K562 (cell line): ENCODE results near the gene RGS19. TPM values are rescaled to one million over a fixed set of nuclear protein-coding genes. Genes with fewer than 3 reads are reported as not detected.

ENCODE experiments used
- ARID4B ChIP-seq: sonication (generic); formaldehyde crosslinking; IDR thresholded peaks from 2 replicates; pipeline ENCODE4 v1.8.0; 2022; ENCODE audit warnings: mild to moderate bottlenecking, missing genetic modification reagents
- CHAMP1 ChIP-seq: fragments of 450-650 bp; IDR thresholded peaks from 2 replicates; pipeline ENCODE4 v1.6.1; 2016; ENCODE audit warnings: mild to moderate bottlenecking
- CSDE1 ChIP-seq, 2 experiments: fragments of 450-650 bp; IDR thresholded peaks; 2 replicates each; pipeline ENCODE4 v1.6.1; 2016; ENCODE audit warnings: mild to moderate bottlenecking in 1 of 2
- HDGF ChIP-seq: fragments of 450-650 bp; IDR thresholded peaks from 2 replicates; pipeline ENCODE4 v1.6.1; 2016
- JUN ChIP-seq, 2 experiments: sonication (generic) in 1 of 2; formaldehyde crosslinking in 1 of 2; IDR thresholded peaks; 2 replicates each; pipeline versions ENCODE4 v1.6.1 to v1.8.0; 2012 to 2022; ENCODE audit warnings: borderline replicate concordance in 2 of 2, mild to moderate bottlenecking in 2 of 2, improper control_type of control experiment in 1 of 2, low read depth in 1 of 2, low read length in 1 of 2, missing genetic modification reagents in 1 of 2
- JUND ChIP-seq, 2 experiments: IDR thresholded peaks; 2 replicates in 1 of 2; 3 replicates in 1 of 2; pipeline ENCODE4 v1.6.1; 2011; ENCODE audit warnings: borderline replicate concordance in 2 of 2, low read depth in 2 of 2, low read length in 2 of 2, improper control_type of control experiment in 1 of 2, missing biosample characterization in 1 of 2, missing genetic modification characterization in 1 of 2, missing genetic modification reagents in 1 of 2
- MBD2 ChIP-seq: sonication (generic); IDR thresholded peaks from 2 replicates; pipeline ENCODE4 v1.6.1; 2016; ENCODE audit warnings: low read depth, borderline replicate concordance
- NCOA2 ChIP-seq, 2 experiments: fragments of 450-650 bp; IDR thresholded peaks; 2 replicates each; pipeline ENCODE4 v1.6.1; 2018; ENCODE audit warnings: mild to moderate bottlenecking in 2 of 2, moderate library complexity in 1 of 2; ENCODE audit not compliant: partially characterized antibody in 2 of 2
- POLR2G ChIP-seq: fragments of 200-400 bp; formaldehyde crosslinking; IDR thresholded peaks from 2 replicates; pipeline ENCODE4 v1.6.1; 2017; ENCODE audit warnings: low read depth, mild to moderate bottlenecking, antibody characterized with exemption, low read length, moderate library complexity
- TEAD4 ChIP-seq, 2 experiments: sonication (generic) in 1 of 2; formaldehyde crosslinking in 1 of 2; IDR thresholded peaks; 2 replicates each; pipeline versions ENCODE4 v1.6.1 to v1.8.0; 2012 to 2022; ENCODE audit warnings: borderline replicate concordance in 1 of 2, inconsistent platforms in 1 of 2, low read length in 1 of 2, mild to moderate bottlenecking in 1 of 2, missing genetic modification reagents in 1 of 2
- TSHZ1 ChIP-seq: fragments of 250-450 bp; sonication (Bioruptor Pico); IDR thresholded peaks from 2 replicates; pipeline ENCODE4 v1.4.0; 2020; ENCODE audit warnings: mild to moderate bottlenecking, moderate library complexity
- ZNF197 ChIP-seq: fragments of 200-800 bp; sonication (Bioruptor generic); IDR thresholded peaks from 2 replicates; pipeline ENCODE4 v1.6.1; 2016; ENCODE audit warnings: low read depth, missing genetic modification characterization, missing compliant biosample characterization
- ZNF280A ChIP-seq: fragments of 450-650 bp; IDR thresholded peaks from 2 replicates; pipeline ENCODE4 v1.6.1; 2018; ENCODE audit warnings: mild to moderate bottlenecking, low read depth; ENCODE audit not compliant: partially characterized antibody
- ZNF354B ChIP-seq: fragments of 250-450 bp; sonication (Bioruptor Pico); IDR thresholded peaks from 2 replicates; pipeline ENCODE4 v1.4.0; 2020
- polyA plus RNA-seq, 8 experiments: library from polyadenylated mRNA; depleted of rRNA in 4 of 8; stranded (reverse) in 5 of 8; unstranded in 3 of 8; fragments of >200 nt; fragmentation: Nextera tagmentation in 2 of 8; fragmentation: Illumina TruSeq in 1 of 8; extraction: Ambion mirVana in 2 of 8; extraction: Trizol in 1 of 8; gene quantifications; 2 replicates each; pipeline versions ENCODE4 v1.2.1 to v1.2.3, GENCODE V29; 2011 to 2014; ENCODE audit warnings: inconsistent platforms in 1 of 8, missing spikeins in 1 of 8
- total RNA-seq, 7 experiments: library from RNA; depleted of rRNA in 6 of 7; stranded (reverse); fragments of >200 nt in 6 of 7; fragmentation: Illumina TruSeq in 2 of 7; extraction: Trizol in 2 of 7; gene quantifications; 2 replicates each; pipeline versions ENCODE4 v1.2.1 to v1.2.3, GENCODE V29; 2011 to 2021; ENCODE audit warnings: low replicate concordance in 1 of 7

Gene RGS19
- total and polyA plus RNA-seq, 9 of the 15 experiments (the other 6 are each of a cell fraction or from before 2014, with no cell fraction given) = 0.41 to 23.7 (median 14.6) TPM

GRCh38 chr20:64065974-64066343 is 13.4 kb downstream of the RGS19 start (continued):
- TF ChIP-seq CHAMP1 (no peak), JUN (IDR thresholded peaks at IDR 0.05; ENCODE audit: borderline replicate concordance, low read depth, low read length) (0 out of 2 replicates have a peak, but pooled peaks have one; percentile 19), JUN (CRISPR knock-in tag; IDR thresholded peaks at IDR 0.05; ENCODE audit: borderline replicate concordance) (no peak), ZNF354B (CRISPR knock-in tag) (no peak), TSHZ1 (CRISPR knock-in tag) (no peak), CSDE1 (IDR thresholded peaks at IDR 0.05) (no peak), ARID4B (CRISPR knock-in tag) (no peak), NCOA2 (IDR thresholded peaks at IDR 0.05; ENCODE audit: partially characterized antibody in 2 of 2) (no peak), JUND (IDR thresholded peaks at IDR 0.05; ENCODE audit: borderline replicate concordance, low read depth, low read length) (peak; percentile 60; the same call in 1 of the 2 replicates), JUND (tag; IDR thresholded peaks at IDR 0.05; ENCODE audit: borderline replicate concordance, low read depth, low read length) (peak; percentile 38; the same call in 1 of the 3 replicates), TEAD4 (IDR thresholded peaks at IDR 0.05; ENCODE audit: low read length) (peak; percentile 41; the same call in 1 of the 2 replicates), TEAD4 (CRISPR knock-in tag; IDR thresholded peaks at IDR 0.05; ENCODE audit: borderline replicate concordance) (no peak), MBD2 (no peak), ZNF197 (CRISPR knock-in tag) (no peak), POLR2G (0 out of 2 replicates have a peak, but pooled peaks have one; percentile 38), ZNF280A (no peak), HDGF (no peak)
